Coronary artery (tissue), 2 donors: ENCODE data around the gene M6PR.
"Not testable (repeated sequence)": the region's sequence is repeated elsewhere in the genome, so short reads cannot be mapped to it uniquely, and the experiment has no call there.

ENCODE experiments used
- DNase-seq: peaks from one replicate; pipeline ENCODE4 v3.0.0-alpha.2; 2017; ENCODE audit warnings: low spot score
- H3K27ac ChIP-seq, 2 donors: fragments of 200-600 bp; sonication (generic); one replicate each; pipeline ENCODE4 v1.5.1; 2016 to 2019
- H3K4me3 ChIP-seq: fragments of 200-600 bp; sonication (generic); 2 replicates; pipeline ENCODE4 v1.5.1; 2016; ENCODE audit warnings: mild to moderate bottlenecking, moderate library complexity
- CTCF ChIP-seq: fragments of 200-600 bp; sonication (generic); IDR thresholded peaks from one replicate; pipeline ENCODE4 v1.5.1; 2019; ENCODE audit warnings: antibody characterized with exemption

Gene M6PR

GRCh38 chr12:8903646-8904045 lies 45.8 kb downstream of the M6PR start:
- no peak overlapping the region for H3K27ac ChIP-seq
- no peak overlapping the region for H3K4me3 ChIP-seq
- no peak for DNase-seq
- no peak for TF ChIP-seq CTCF

- DNase-seq, H3K27ac ChIP-seq, H3K4me3 ChIP-seq: not testable (repeated sequence)
Measured at GRCh38 chr12:8902703-8903102, 46.7 kb downstream of the M6PR start.

DNA sequence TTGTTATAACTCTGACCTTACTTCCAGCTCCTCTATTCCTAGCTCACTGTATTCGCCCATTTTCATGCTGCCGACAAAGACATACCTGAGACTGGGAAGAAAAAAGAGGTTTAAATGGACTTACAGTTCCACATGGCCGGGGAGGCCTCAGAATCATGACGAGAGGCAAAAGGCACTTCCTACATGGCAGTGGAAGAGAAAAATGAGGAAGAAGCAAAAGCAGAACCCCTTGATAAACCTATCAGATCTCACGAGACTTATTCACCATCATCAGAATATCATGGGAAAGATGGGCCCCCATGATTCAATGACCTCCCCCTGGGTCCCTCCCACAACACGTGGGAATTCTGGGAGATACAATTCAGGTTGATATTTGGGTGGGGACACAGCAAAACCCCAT lies 49.6 kb downstream of the M6PR start:
- TF ChIP-seq CTCF: no peak
- DNase-seq: no peak
- H3K4me3 ChIP-seq: no peak overlapping the region
- no peak overlapping the region for H3K27ac ChIP-seq

DNA sequence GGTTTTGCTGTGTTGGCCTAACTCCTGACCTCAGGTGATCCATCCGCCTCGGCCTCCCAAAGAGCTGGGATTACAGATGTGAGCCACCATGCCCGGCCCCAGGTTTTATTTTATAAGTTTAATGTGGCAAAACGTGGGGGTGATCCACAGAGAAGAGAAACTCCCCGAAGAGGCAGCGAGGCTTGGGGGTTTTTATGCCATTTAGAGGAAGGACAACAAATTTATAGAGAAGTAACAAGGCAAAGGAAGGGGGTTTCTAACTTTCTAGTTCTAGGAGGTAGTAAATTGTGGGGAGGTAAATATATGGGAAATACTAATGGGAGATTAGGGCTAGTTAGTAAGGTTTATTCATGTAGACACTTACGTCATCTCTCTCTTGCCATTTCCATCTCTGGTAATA lies 52.4 kb downstream of the M6PR start:
- no peak for TF ChIP-seq CTCF
- Histone ChIP-seq H3K4me3 (no peak overlapping the region), H3K27ac (no peak overlapping the region)
- DNase-seq: no peak

DNA sequence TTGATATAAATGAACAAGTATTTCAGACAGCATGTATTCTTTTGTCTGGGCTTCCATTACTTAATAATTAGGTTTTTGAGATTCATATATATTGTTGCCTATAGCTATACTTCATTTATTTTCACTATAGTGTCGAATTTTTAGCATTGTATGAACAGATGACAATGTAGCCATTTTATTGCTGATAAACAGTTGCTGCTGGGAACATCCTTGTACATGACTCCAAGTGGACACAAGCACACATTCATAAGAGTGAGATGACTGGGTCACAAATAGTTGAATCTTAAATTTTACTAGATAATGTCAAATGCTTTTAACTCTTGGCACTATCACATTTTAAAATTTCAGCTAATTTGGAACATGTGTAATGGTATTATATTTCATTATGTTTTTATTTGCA lies 54.5 kb downstream of the M6PR start:
- no peak for DNase-seq
- no peak for TF ChIP-seq CTCF
- H3K4me3 ChIP-seq: no peak overlapping the region
- H3K27ac ChIP-seq: no peak overlapping the region

DNA sequence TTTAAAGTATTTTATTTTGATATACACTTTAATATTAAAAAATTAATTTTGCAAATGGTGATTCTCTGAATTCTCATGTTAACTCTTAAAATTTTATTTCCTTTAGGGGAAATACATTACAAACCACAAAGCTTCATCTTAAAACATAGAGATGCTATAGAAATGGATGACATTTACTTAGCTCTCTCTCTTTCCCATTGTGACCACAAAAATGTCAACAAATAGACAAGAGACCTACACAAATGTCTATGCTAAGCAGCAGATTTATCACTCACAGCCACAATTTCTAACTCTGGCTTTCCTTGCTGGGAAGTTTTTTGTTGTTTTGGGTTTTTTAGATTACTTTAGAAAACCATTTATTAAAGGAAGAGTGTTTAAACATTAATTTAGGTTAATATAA lies 55.1 kb downstream of the M6PR start:
- H3K27ac ChIP-seq: no peak overlapping the region

DNA sequence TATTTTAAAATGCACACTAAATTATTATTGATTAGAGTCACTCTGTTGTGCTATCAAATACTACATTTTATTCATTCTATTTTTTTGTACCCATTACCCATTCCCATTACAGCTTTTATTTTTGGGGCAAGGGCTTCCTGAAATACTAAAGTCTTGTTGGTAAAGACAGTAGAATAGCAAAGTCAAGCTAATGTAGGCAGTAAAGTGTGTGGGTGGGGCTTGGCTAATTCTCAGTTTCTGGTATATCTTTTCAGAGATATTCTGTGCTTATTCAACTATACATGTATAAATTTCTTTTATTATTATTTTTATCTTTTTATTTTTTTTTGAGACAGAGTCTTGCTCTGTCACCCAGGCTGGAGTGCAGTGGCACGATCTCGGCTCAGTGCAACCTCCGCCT lies 57.5 kb downstream of the M6PR start:
- no peak for DNase-seq
- Histone ChIP-seq H3K4me3 (no peak overlapping the region), H3K27ac (no peak overlapping the region)
- TF ChIP-seq CTCF: no peak

More for the DNA sequence above, 55.1 kb downstream of the M6PR start:
- DNase-seq: no peak
- no peak for TF ChIP-seq CTCF
- no peak overlapping the region for H3K4me3 ChIP-seq
